ENCODE data around the gene TGFB1I1. TPM values are rescaled to one million over a fixed set of nuclear protein-coding genes. Genes with fewer than 3 reads are reported as not detected.

The TGFB1I1 gene
- total and polyA plus RNA-seq, 2 of the 13 experiments (the other 11 are each of a cell fraction or from before 2014, with no cell fraction given): 0.80 to 2.9 TPM

DNA sequence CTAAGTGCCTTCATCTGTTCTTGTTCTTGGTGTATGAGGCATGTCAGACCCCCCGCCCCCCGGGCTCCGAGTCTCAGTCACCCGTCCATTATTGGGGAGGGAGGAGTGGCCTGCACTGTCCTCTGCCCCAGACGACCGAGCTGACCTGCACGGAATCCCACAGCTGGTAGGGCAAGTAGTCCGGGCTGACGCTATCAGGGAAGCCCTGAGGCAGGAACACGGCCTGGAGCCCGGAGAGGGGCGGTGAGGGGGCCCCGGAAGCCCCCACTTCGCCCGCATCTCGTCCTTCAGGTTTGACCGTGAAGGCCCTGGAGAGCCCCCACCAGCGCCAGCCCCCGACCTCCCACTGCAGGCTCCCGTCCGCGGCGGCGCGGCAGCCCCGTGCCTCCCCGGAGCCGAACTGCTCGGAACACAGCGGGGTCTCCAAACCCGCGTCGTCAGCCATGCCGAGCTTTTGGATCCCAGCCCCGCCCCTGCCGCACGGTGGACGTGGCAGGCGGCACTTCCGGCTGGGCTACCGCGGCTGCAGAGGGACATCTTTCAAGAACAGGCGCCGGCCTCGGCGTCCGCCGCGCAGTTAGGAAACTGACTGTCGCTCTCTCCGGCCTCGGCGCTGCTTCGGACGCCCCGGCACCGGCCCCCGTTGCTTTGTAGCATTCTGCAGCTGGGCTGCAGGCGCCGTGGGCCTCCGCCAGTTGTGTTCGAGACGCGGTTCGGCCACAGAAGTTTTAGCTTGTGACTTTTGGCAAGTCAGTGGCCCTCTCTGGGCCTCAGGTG lies 36.2 kb downstream of the TGFB1I1 start, which contains the start of gene RUSF1 (continued):
- peak; percentile 96 for TF ChIP-seq HOXA5 (CRISPR knock-in tag; IDR thresholded peaks at IDR 0.05)
- peak; percentile 86; the same call in 1 of the 2 replicates for TF ChIP-seq GFI1 (CRISPR knock-in tag; IDR thresholded peaks at IDR 0.05; ENCODE audit: borderline replicate concordance)
- TF ChIP-seq FOXO4 (CRISPR knock-in tag; conservative IDR thresholded peaks at IDR 0.05): no peak
- TF ChIP-seq MZF1 (CRISPR knock-in tag; IDR thresholded peaks at IDR 0.05; ENCODE audit: borderline replicate concordance): peak; percentile 90; the same call in 1 of the 2 replicates
- TF ChIP-seq ZBTB20 (CRISPR knock-in tag; IDR thresholded peaks at IDR 0.05; ENCODE audit: borderline replicate concordance, low read depth): peak; percentile 90; the same call in 1 of the 2 replicates
- TF ChIP-seq ZNF615 (CRISPR knock-in tag; IDR thresholded peaks at IDR 0.05; ENCODE audit: borderline replicate concordance): peak; percentile 87; the same call in 1 of the 2 replicates
- TF ChIP-seq PRDM4 (CRISPR knock-in tag; IDR thresholded peaks at IDR 0.05; ENCODE audit: borderline replicate concordance): no peak
- peak; percentile 96 for TF ChIP-seq POLR2AphosphoS5 (IDR thresholded peaks at IDR 0.05; ENCODE audit: low read depth, low read length)
- no peak for TF ChIP-seq ZNF17 (CRISPR knock-in tag; IDR thresholded peaks at IDR 0.05)
- peak; percentile 50 for TF ChIP-seq ZNF678 (CRISPR knock-in tag; IDR thresholded peaks at IDR 0.05)
- TF ChIP-seq, protein P1, sequence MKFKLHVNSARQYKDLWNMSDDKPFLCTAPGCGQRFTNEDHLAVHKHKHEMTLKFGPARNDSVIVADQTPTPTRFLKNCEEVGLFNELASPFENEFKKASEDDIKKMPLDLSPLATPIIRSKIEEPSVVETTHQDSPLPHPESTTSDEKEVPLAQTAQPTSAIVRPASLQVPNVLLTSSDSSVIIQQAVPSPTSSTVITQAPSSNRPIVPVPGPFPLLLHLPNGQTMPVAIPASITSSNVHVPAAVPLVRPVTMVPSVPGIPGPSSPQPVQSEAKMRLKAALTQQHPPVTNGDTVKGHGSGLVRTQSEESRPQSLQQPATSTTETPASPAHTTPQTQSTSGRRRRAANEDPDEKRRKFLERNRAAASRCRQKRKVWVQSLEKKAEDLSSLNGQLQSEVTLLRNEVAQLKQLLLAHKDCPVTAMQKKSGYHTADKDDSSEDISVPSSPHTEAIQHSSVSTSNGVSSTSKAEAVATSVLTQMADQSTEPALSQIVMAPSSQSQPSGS (CRISPR knock-in tag; IDR thresholded peaks at IDR 0.05): peak; percentile 95
- peak; percentile 65; the same call in 1 of the 2 replicates for TF ChIP-seq FOXK1 (CRISPR knock-in tag; IDR thresholded peaks at IDR 0.05; ENCODE audit: borderline replicate concordance, low read depth)
- TF ChIP-seq ZNF430 (CRISPR knock-in tag; IDR thresholded peaks at IDR 0.05): peak; percentile 96; the same call in 1 of the 2 replicates
- 0 out of 2 replicates have a peak, but pooled peaks have one; percentile 29 for TF ChIP-seq RELA (CRISPR knock-in tag; IDR thresholded peaks at IDR 0.05)
- TF ChIP-seq ZNF333 (CRISPR knock-in tag; IDR thresholded peaks at IDR 0.05; ENCODE audit: borderline replicate concordance): peak; percentile 89; the same call in 1 of the 2 replicates
- peak; percentile 86 for TF ChIP-seq AHR (CRISPR knock-in tag; IDR thresholded peaks at IDR 0.05)
- no peak; the same call in 1 of the 2 replicates for TF ChIP-seq HOXA9 (CRISPR knock-in tag; IDR thresholded peaks at IDR 0.05; ENCODE audit: borderline replicate concordance)
- TF ChIP-seq, protein P2, sequence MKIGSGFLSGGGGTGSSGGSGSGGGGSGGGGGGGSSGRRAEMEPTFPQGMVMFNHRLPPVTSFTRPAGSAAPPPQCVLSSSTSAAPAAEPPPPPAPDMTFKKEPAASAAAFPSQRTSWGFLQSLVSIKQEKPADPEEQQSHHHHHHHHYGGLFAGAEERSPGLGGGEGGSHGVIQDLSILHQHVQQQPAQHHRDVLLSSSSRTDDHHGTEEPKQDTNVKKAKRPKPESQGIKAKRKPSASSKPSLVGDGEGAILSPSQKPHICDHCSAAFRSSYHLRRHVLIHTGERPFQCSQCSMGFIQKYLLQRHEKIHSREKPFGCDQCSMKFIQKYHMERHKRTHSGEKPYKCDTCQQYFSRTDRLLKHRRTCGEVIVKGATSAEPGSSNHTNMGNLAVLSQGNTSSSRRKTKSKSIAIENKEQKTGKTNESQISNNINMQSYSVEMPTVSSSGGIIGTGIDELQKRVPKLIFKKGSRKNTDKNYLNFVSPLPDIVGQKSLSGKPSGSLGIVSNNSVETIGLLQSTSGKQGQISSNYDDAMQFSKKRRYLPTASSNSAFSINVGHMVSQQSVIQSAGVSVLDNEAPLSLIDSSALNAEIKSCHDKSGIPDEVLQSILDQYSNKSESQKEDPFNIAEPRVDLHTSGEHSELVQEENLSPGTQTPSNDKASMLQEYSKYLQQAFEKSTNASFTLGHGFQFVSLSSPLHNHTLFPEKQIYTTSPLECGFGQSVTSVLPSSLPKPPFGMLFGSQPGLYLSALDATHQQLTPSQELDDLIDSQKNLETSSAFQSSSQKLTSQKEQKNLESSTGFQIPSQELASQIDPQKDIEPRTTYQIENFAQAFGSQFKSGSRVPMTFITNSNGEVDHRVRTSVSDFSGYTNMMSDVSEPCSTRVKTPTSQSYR (CRISPR knock-in tag; IDR thresholded peaks at IDR 0.05; ENCODE audit: borderline replicate concordance): 0 out of 2 replicates have a peak, but pooled peaks have one; percentile 48
- peak; percentile 95 for TF ChIP-seq ZNF839 (CRISPR knock-in tag; IDR thresholded peaks at IDR 0.05; ENCODE audit: borderline replicate concordance)
